AML-193 (cell line): ENCODE measurements around the gene KNOP1.
"Not testable (repeated sequence)": the region's sequence is repeated elsewhere in the genome, so short reads cannot be mapped to it uniquely, and the experiment has no call there.

ENCODE experiments used
- DNase-seq, 2 experiments: peaks; one replicate each; lab custom pipeline; 2025; lab: John Stamatoyannopoulos, UW

The KNOP1 gene

GRCh38 chr16:19741354-19741753 lies 23.3 kb upstream of the KNOP1 start:
- no peak for DNase-seq

GRCh38 chr16:19737306-19738038 lies 19.4 kb upstream of the KNOP1 start:
- no peak for DNase-seq

GRCh38 chr16:19735074-19735867 lies 17.2 kb upstream of the KNOP1 start:
- no peak for DNase-seq

- no peak for DNase-seq
Measured at GRCh38 chr16:19733551-19733950, 15.5 kb upstream of the KNOP1 start.

- no peak for DNase-seq
Measured at GRCh38 chr16:19728636-19728965, 10.6 kb upstream of the KNOP1 start.

GRCh38 chr16:19722981-19723380 lies 5.0 kb upstream of the KNOP1 start:
- DNase-seq, result no peak

- DNase-seq, result no peak
Measured at GRCh38 chr16:19722269-19722952, 4.4 kb upstream of the KNOP1 start.

GRCh38 chr16:19718624-19718965 lies 568 bp upstream of the KNOP1 start:
- DNase-seq, result no peak

- no peak for DNase-seq
Measured at GRCh38 chr16:19717314-19717713, 713 bp downstream of the KNOP1 start.

GRCh38 chr16:19716728-19717127 lies 1.3 kb downstream of the KNOP1 start:
- not testable (repeated sequence) for DNase-seq

- DNase-seq, result no peak
Measured at GRCh38 chr16:19716183-19716582, 1.8 kb downstream of the KNOP1 start.

- DNase-seq, result no peak
Measured at GRCh38 chr16:19715566-19715965, 2.5 kb downstream of the KNOP1 start.

- no peak for DNase-seq
Measured at GRCh38 chr16:19713697-19714096, 4.3 kb downstream of the KNOP1 start.

- DNase-seq, result no peak
Measured at GRCh38 chr16:19712418-19713058, 5.5 kb downstream of the KNOP1 start.

- no peak for DNase-seq
Measured at GRCh38 chr16:19711643-19712042, 6.4 kb downstream of the KNOP1 start.

- DNase-seq, result no peak
Measured at GRCh38 chr16:19710991-19711545, 7.0 kb downstream of the KNOP1 start.

GRCh38 chr16:19710191-19710908 lies 7.7 kb downstream of the KNOP1 start:
- no peak for DNase-seq

- DNase-seq, result no peak
Measured at GRCh38 chr16:19709381-19710136, 8.5 kb downstream of the KNOP1 start.

- DNase-seq, result no peak
Measured at GRCh38 chr16:19708296-19709205, 9.5 kb downstream of the KNOP1 start.
